ENCODE data around the gene SORL1.

DNA sequence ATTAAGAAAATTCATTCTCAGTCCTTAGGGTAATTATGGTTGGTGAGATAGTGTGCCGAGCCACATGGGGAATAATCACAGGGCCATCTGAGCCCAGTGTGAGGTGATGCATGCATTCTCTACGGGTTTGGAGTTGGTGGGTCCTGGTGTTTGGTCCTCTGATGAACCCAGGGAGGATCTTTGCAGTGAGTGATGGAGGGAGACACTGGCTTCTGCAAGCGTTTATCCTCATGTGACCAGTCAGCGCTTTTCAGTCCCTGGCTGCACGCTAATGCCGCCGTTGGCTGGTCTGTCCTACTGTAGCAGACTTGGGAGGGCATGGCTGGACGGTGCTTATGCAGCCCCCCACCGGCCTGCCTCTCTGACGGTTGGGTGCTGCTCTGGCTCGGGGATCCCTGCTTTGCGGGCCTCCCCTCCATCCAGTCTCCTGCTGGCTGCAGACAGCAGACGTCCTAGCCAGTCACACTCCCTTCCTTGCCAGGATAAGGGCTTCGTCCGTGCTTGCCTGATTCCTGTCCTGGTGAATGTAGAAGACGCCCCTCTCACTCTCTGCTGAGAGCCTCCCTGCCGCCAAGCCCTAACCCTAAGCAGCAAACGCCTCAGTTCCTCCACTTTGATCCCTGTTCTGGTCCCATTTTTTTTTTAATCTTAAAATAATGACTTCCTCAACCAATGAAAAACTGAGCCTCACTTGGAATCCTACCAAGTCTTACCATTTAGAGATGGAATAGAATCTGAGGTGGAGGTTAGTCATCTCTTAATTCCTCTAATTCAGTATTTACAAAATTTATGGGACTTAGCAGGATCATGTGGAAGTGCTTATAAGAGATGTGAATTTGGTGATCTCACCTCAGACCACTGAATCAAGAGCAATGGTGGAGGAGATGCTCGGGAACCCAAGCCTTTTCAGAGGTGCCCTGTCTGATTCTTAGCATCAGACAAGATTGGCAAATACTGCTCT is 144.4 kb downstream of the SORL1 start:
- TF ChIP-seq, protein P1, sequence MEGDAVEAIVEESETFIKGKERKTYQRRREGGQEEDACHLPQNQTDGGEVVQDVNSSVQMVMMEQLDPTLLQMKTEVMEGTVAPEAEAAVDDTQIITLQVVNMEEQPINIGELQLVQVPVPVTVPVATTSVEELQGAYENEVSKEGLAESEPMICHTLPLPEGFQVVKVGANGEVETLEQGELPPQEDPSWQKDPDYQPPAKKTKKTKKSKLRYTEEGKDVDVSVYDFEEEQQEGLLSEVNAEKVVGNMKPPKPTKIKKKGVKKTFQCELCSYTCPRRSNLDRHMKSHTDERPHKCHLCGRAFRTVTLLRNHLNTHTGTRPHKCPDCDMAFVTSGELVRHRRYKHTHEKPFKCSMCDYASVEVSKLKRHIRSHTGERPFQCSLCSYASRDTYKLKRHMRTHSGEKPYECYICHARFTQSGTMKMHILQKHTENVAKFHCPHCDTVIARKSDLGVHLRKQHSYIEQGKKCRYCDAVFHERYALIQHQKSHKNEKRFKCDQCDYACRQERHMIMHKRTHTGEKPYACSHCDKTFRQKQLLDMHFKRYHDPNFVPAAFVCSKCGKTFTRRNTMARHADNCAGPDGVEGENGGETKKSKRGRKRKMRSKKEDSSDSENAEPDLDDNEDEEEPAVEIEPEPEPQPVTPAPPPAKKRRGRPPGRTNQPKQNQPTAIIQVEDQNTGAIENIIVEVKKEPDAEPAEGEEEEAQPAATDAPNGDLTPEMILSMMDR (IDR thresholded peaks at IDR 0.05; ENCODE audit: borderline replicate concordance, extremely low read depth, low read length, poor library complexity, severe bottlenecking) = no peak
- TF ChIP-seq EZH2 (IDR thresholded peaks at IDR 0.05; ENCODE audit: borderline replicate concordance, low read depth, low read length, severe bottlenecking) = no peak
